22Rv1 (cell line): Measurements from ENCODE around the gene NUP133.
"Not testable (repeated sequence)": the region's sequence is repeated elsewhere in the genome, so short reads cannot be mapped to it uniquely, and the experiment has no call there.

Experiments
- H3K27ac ChIP-seq: fragments of 450-650 bp; 2 replicates; pipeline ENCODE4 v1.5.1; 2017
- ZFX ChIP-seq: fragments of 450-650 bp; IDR thresholded peaks from 2 replicates; pipeline ENCODE4 v1.6.1; 2017; ENCODE audit warnings: antibody characterized with exemption, borderline replicate concordance
- TF ChIP-seq, protein P1 (sequence below): fragments of 450-650 bp; IDR thresholded peaks from 2 replicates; pipeline ENCODE4 v1.5.1; 2017; ENCODE audit warnings: mild to moderate bottlenecking

Gene NUP133

GRCh38 chr1:229529639-229530038 lies 21.5 kb upstream of the NUP133 start:
- H3K27ac ChIP-seq: no peak overlapping the region
- TF ChIP-seq ZFX: no peak
- TF ChIP-seq, protein P1, sequence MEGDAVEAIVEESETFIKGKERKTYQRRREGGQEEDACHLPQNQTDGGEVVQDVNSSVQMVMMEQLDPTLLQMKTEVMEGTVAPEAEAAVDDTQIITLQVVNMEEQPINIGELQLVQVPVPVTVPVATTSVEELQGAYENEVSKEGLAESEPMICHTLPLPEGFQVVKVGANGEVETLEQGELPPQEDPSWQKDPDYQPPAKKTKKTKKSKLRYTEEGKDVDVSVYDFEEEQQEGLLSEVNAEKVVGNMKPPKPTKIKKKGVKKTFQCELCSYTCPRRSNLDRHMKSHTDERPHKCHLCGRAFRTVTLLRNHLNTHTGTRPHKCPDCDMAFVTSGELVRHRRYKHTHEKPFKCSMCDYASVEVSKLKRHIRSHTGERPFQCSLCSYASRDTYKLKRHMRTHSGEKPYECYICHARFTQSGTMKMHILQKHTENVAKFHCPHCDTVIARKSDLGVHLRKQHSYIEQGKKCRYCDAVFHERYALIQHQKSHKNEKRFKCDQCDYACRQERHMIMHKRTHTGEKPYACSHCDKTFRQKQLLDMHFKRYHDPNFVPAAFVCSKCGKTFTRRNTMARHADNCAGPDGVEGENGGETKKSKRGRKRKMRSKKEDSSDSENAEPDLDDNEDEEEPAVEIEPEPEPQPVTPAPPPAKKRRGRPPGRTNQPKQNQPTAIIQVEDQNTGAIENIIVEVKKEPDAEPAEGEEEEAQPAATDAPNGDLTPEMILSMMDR: no peak

GRCh38 chr1:229526695-229527094 lies 18.6 kb upstream of the NUP133 start:
- H3K27ac ChIP-seq: no peak overlapping the region
- no peak for TF ChIP-seq ZFX
- TF ChIP-seq, protein P1: no peak

- TF ChIP-seq, protein P1: no peak
- TF ChIP-seq ZFX: no peak
- no peak overlapping the region for H3K27ac ChIP-seq
Observed at GRCh38 chr1:229523052-229523451, 14.9 kb upstream of the NUP133 start.

GRCh38 chr1:229514578-229515275 lies 6.6 kb upstream of the NUP133 start:
- no peak overlapping the region for H3K27ac ChIP-seq
- TF ChIP-seq, protein P1: peak; percentile 97
- no peak for TF ChIP-seq ZFX

- H3K27ac ChIP-seq: not testable (repeated sequence)
Observed at GRCh38 chr1:229511625-229512024, 3.5 kb upstream of the NUP133 start.

DNA sequence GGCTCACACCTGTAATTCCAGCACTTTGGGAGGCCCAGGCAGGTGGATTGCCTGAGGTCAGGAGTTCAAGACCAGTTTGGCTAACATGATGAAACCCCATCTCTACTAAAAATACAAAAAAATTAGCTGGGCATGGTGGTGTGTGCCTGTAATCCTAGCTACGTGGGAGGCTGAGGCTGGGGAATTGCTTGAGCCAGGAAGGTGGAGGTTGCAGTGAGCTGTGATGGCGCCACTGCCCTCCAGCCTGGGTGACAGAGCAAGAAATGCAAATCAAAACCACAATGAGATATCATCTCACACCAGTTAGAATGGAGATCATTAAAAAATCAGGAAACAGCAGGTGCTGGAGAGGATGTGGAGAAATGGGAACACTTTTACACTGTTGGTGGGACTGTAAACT lies 3.1 kb upstream of the NUP133 start:
- not testable (repeated sequence) for H3K27ac ChIP-seq

- no peak for TF ChIP-seq ZFX
- TF ChIP-seq, protein P1: no peak
- H3K27ac ChIP-seq: 0 out of 2 replicates have a peak overlapping the region, but pooled peaks have one; percentile 94
Observed at GRCh38 chr1:229509576-229509975, 1.4 kb upstream of the NUP133 start.

GRCh38 chr1:229508823-229509337 lies 739 bp upstream of the NUP133 start:
- H3K27ac ChIP-seq: peak overlapping the region; percentile 94
- TF ChIP-seq, protein P1: no peak
- no peak for TF ChIP-seq ZFX
